ENCODE data around the gene RBM14.
"Not testable (repeated sequence)": the region's sequence is repeated elsewhere in the genome, so short reads cannot be mapped to it uniquely, and the experiment has no call there.

Gene RBM14

DNA sequence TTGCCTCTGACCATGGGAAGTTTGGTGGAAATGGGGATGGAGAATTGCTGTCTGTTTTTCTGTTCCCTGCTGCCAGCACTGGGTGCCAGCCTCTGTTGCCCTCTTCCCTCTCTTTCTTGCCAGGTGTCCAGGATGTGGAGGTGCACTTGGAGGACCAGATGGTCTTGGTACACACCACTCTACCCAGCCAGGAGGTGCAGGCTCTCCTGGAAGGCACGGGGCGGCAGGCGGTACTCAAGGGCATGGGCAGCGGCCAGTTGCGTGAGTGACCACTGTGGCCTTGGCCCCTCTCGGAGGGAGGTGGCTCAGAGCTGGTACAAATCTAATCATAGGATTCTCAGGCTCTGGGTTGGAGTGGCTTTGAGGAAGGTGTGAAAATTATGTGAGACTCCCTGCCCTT is 17.4 kb upstream of the RBM14 start:
- Histone ChIP-seq H3K4me3 (ENCODE audit: extremely low read depth, insufficient read depth, low read length, poor library complexity, severe bottlenecking) (no peak overlapping the region), H3K36me3 (ENCODE audit: control insufficient read depth, insufficient read depth, low read length) (peaks cover 36% of the 10 kb centered on the region), H3K27ac (ENCODE audit: low read depth, low read length, severe bottlenecking) (no peak overlapping the region), H3K4me1 (ENCODE audit: control insufficient read depth, insufficient read depth, low read length, poor library complexity, severe bottlenecking) (no peaks in the 10 kb centered on the region), H3K9me3 (ENCODE audit: control insufficient read depth, low read length) (no peaks in the 10 kb centered on the region)
- 95 to 98% methylated on average over 6 of the region's 6 CpGs for WGBS, 2 experiments (ENCODE audit: insufficient coverage in 2 of 2)

DNA sequence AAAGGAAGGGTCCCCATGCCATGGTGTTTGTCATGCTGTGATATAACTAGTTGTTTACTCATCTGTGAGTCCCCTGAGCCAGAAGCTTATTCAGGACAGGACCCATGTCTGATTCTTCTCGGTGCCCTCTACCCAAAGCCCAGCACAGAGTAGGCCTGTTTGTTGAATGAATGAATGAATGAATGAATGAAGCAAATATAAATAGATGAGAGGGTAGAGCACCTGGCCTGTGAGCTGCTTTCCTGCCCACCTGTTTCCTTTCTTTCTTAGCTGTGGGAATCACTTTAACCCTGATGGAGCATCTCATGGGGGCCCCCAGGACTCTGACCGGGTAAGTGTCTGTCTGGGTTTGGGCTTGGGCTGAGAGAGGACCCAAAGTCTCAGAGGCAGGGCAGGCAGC is 16.2 kb upstream of the RBM14 start:
- Histone ChIP-seq H3K4me1 (ENCODE audit: control insufficient read depth, insufficient read depth, low read length, poor library complexity, severe bottlenecking) (no peaks in the 10 kb centered on the region), H3K9me3 (ENCODE audit: control insufficient read depth, low read length) (no peaks in the 10 kb centered on the region), H3K4me3 (ENCODE audit: extremely low read depth, insufficient read depth, low read length, poor library complexity, severe bottlenecking) (no peak overlapping the region), H3K36me3 (ENCODE audit: control insufficient read depth, insufficient read depth, low read length) (peaks cover 48% of the 10 kb centered on the region), H3K27ac (ENCODE audit: low read depth, low read length, severe bottlenecking) (no peak overlapping the region)
- 93 to 100% methylated on average over 1 to 2 of the region's 2 CpGs for WGBS, 2 experiments (ENCODE audit: insufficient coverage in 2 of 2)

DNA sequence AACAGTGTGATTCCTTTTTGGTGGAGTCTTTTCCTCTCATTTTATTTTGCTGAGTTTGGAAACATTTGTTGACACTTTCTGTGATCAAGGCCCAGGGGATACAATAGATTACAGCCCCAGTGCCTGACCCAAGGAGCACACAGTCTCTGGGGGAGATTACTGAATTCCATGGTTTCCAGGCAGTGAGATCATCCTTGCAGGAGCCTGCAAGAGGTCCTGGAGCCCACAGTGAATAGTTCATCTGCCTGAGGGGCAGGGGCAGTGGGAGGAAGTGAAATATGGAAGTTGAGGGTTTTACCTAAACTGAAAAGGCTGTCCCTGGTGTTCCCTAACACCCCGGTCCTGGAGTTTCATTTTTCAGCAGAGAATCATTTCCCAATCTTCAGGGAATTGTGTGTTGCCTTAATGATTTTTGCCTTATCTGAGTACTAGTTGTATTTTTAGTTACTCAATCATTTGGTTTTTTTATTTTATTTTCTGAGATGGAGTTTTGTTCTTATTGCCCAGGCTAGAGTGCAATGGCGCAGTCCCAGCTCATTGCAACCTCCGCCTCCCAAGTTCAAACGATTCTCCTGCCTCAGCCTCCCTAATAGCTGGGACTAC is 15.7 kb upstream of the RBM14 start:
- H3K9me3 ChIP-seq (ENCODE audit: control insufficient read depth, low read length), result no peaks in the 10 kb centered on the region
- H3K36me3 ChIP-seq (ENCODE audit: control insufficient read depth, insufficient read depth, low read length), result peaks cover 50% of the 10 kb centered on the region
- no peaks in the 10 kb centered on the region for H3K4me1 ChIP-seq (ENCODE audit: control insufficient read depth, insufficient read depth, low read length, poor library complexity, severe bottlenecking)
- H3K27ac ChIP-seq (ENCODE audit: low read depth, low read length, severe bottlenecking), result no peak overlapping the region
- H3K4me3 ChIP-seq (ENCODE audit: extremely low read depth, insufficient read depth, low read length, poor library complexity, severe bottlenecking), result no peak overlapping the region
- 100% methylated on average over 4 of the region's 4 CpGs for WGBS, 2 experiments (ENCODE audit: insufficient coverage in 2 of 2)

DNA sequence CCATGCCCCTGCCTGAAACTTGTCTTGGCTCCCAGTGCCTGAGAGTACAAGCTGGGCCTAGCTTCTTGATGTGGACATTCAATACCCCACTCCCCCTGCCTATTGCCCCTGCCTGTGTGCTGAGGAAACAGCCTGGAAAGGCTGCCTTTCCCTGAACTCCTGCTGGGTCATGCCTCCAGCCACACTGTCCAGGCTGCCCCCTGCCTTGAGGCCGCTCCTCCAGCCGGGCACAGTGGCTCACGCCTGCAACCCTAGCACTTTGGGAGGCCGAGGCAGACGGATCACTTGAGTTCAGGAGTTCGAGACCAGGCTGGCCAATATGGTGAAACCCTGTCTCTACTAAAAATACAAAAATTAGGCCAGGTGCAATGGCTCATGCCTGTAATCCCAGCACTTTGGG is 13.4 kb upstream of the RBM14 start:
- Histone ChIP-seq H3K27ac (ENCODE audit: low read depth, low read length, severe bottlenecking) (no peak overlapping the region), H3K36me3 (ENCODE audit: control insufficient read depth, insufficient read depth, low read length) (peaks cover 60% of the 10 kb centered on the region), H3K4me1 (ENCODE audit: control insufficient read depth, insufficient read depth, low read length, poor library complexity, severe bottlenecking) (no peaks in the 10 kb centered on the region), H3K4me3 (ENCODE audit: extremely low read depth, insufficient read depth, low read length, poor library complexity, severe bottlenecking) (no peak overlapping the region), H3K9me3 (ENCODE audit: control insufficient read depth, low read length) (no peaks in the 10 kb centered on the region)
- WGBS, 2 experiments (ENCODE audit: insufficient coverage in 2 of 2), result 82 to 95% methylated on average over 6 of the region's 6 CpGs

DNA sequence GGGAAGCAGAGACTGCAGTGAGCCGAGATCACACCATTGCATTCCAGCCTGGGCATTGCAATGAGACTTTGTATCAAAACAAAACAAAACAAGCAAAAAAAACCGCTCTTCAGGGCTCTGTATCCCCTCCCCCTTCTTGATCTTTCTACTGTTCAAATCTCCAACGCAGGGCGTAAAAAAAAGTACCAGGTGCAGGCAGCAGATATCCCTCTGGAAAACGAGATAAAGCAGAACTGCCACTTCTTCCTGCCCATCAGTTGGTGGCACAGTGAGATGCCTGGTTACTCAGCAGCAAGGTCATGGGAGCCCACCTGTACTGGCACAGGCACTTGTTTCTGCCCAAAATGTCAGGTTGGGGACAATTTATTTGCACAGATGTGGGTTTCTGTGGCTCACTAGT is 12.3 kb upstream of the RBM14 start:
- 91 to 93% methylated on average over 4 to 5 of the region's 5 CpGs for WGBS, 2 experiments (ENCODE audit: insufficient coverage in 2 of 2)
- peaks cover 56% of the 10 kb centered on the region for H3K36me3 ChIP-seq (ENCODE audit: control insufficient read depth, insufficient read depth, low read length)
- H3K4me1 ChIP-seq (ENCODE audit: control insufficient read depth, insufficient read depth, low read length, poor library complexity, severe bottlenecking), result no peaks in the 10 kb centered on the region
- H3K4me3 ChIP-seq (ENCODE audit: extremely low read depth, insufficient read depth, low read length, poor library complexity, severe bottlenecking), result no peak overlapping the region
- no peaks in the 10 kb centered on the region for H3K9me3 ChIP-seq (ENCODE audit: control insufficient read depth, low read length)
- H3K27ac ChIP-seq (ENCODE audit: low read depth, low read length, severe bottlenecking), result no peak overlapping the region

DNA sequence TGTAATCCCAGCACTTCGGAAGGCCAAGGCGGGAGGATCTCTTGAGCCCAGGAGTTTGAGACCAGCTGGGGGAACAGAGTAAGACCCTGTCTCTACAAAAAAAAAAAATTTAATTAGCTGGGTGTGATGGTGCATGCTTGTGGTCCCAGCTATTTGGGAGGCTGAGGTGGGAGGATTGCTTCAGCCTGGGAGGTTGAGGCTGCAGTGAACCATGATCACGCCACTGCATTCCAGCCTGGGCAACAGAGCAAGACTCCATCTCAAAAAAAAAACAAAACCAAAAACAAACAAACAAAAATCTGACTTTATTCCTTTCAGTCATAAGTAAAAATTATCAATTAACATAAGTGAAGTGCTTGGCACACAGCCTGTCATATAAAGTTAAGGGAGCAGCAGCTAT is 9.8 kb upstream of the RBM14 start:
- not testable (repeated sequence) for H3K4me1 ChIP-seq (ENCODE audit: control insufficient read depth, insufficient read depth, low read length, poor library complexity, severe bottlenecking); H3K27ac ChIP-seq (ENCODE audit: low read depth, low read length, severe bottlenecking); H3K4me3 ChIP-seq (ENCODE audit: extremely low read depth, insufficient read depth, low read length, poor library complexity, severe bottlenecking); H3K9me3 ChIP-seq (ENCODE audit: control insufficient read depth, low read length)
- WGBS, 2 experiments (ENCODE audit: insufficient coverage in 2 of 2), result 100% methylated on average over 1 of the region's 3 CpGs; no CpG with 5 or more reads in 1 of the 2 experiments
- peaks cover 37% of the 10 kb centered on the region for H3K36me3 ChIP-seq (ENCODE audit: control insufficient read depth, insufficient read depth, low read length)

DNA sequence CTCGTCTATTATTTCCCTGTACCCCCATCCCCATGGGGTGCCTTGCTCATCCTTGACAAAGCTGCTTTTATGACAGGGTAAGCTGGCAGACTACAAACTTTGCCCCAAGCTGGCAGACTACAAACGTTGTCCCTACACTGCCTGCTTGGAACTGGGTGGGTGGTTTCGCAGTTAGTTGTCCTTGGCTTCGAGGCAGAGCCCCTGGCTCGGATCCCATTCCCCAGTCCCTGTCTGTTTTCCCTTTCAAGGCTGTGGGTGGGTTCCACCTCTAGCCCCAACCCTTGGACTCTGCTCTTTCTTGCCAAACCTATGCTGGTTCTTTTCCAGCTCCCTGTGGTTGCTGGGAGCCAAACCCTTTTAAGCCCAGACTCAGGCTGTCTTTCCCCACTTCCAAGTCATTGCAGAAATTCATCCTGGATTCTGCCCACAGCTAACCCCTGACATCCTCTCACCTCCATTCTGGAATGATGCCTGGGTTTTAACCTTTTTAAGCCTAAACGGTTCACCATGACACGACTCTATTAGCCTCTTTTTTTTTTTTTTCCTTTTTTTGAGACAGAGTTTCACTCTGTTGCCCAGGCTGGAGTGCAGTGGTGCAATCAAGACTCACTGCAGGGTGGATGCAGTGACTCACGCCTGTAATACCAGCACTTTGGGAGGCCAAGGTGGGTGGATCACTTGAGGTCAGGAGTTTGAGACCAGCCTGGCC is 9.2 kb upstream of the RBM14 start:
- Histone ChIP-seq H3K4me3 (ENCODE audit: extremely low read depth, insufficient read depth, low read length, poor library complexity, severe bottlenecking) (no peak overlapping the region), H3K4me1 (ENCODE audit: control insufficient read depth, insufficient read depth, low read length, poor library complexity, severe bottlenecking) (no peaks in the 10 kb centered on the region), H3K9me3 (ENCODE audit: control insufficient read depth, low read length) (peaks cover 5% of the 10 kb centered on the region), H3K36me3 (ENCODE audit: control insufficient read depth, insufficient read depth, low read length) (peaks cover 31% of the 10 kb centered on the region), H3K27ac (ENCODE audit: low read depth, low read length, severe bottlenecking) (no peak overlapping the region)
- 90 to 91% methylated on average over 7 to 8 of the region's 8 CpGs for WGBS, 2 experiments (ENCODE audit: insufficient coverage in 2 of 2)

DNA sequence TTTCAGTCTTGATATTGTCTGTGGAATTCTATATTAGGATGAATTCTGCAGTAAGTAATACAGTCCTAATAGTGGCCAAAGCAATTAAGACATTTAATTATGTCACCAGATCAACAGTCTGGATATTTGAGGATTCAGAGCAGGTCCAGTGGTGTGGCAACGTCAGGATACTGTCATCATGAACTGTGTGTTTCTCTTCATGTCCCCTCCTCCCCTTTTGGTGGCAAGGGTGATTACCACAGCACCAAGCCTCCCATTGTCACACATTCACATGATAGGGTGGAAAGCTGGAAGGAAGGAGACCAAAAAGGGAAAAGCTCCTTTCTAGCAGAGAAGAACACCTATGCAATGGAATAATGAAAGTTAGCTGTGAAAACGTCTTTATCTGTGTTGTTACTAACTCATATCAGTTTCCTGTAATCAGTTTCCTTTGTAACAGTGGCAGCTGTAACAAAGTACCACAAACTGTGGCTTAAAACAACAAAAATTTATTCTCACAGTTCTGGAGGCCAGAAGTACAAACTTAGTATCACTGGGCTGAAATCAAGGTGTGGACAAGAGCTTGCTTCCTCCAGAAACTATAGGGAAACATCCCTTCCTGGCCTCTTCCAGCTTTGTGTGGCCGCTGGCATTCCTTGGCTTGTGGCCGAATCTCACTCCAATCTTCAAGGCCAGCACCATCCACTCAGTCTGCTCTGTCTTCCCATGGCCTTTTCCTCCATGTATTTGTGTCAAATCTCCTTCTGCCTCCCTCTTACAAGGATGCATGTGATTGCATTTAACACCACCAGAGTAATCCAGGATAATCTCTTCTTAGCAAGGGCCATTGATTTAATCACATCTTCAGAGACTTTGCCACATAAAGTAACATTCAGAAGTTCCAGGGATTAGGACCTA is 6.5 kb upstream of the RBM14 start:
- Histone ChIP-seq H3K27ac (ENCODE audit: low read depth, low read length, severe bottlenecking) (no peak overlapping the region), H3K9me3 (ENCODE audit: control insufficient read depth, low read length) (peaks cover 5% of the 10 kb centered on the region), H3K36me3 (ENCODE audit: control insufficient read depth, insufficient read depth, low read length) (peaks cover 14% of the 10 kb centered on the region), H3K4me1 (ENCODE audit: control insufficient read depth, insufficient read depth, low read length, poor library complexity, severe bottlenecking) (no peaks in the 10 kb centered on the region), H3K4me3 (ENCODE audit: extremely low read depth, insufficient read depth, low read length, poor library complexity, severe bottlenecking) (no peak overlapping the region)
- 92 to 93% methylated on average over 2 to 3 of the region's 4 CpGs for whole genome bisulfite sequencing, 2 experiments (ENCODE audit: insufficient coverage in 2 of 2)

DNA sequence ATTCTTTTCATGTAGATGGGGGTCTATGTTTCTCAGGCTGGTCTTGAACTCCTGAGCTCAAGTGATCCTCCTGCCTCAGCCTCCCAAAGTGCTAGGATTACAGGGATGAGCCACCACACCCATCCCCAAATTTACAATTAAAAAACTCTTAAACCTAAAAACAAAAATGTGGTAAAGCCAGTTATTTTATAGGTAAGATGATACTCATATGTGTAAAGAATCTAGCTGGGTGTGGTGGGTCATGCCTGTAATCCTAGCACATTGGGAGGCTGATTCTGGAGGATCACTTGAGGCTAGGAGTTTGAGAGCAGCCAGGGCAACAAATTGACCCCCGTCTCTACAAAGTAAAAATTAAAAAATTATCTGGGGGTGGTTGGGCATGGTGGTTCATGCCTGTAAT is 4.0 kb upstream of the RBM14 start:
- Histone ChIP-seq H3K4me3 (ENCODE audit: extremely low read depth, insufficient read depth, low read length, poor library complexity, severe bottlenecking) (no peak overlapping the region), H3K36me3 (ENCODE audit: control insufficient read depth, insufficient read depth, low read length) (peaks cover 3% of the 10 kb centered on the region), H3K9me3 (ENCODE audit: control insufficient read depth, low read length) (peaks cover 5% of the 10 kb centered on the region), H3K4me1 (ENCODE audit: control insufficient read depth, insufficient read depth, low read length, poor library complexity, severe bottlenecking) (no peaks in the 10 kb centered on the region), H3K27ac (ENCODE audit: low read depth, low read length, severe bottlenecking) (no peak overlapping the region)
- 100% methylated on average over 1 of the region's 1 CpG for WGBS, 2 experiments (ENCODE audit: insufficient coverage in 2 of 2)

DNA sequence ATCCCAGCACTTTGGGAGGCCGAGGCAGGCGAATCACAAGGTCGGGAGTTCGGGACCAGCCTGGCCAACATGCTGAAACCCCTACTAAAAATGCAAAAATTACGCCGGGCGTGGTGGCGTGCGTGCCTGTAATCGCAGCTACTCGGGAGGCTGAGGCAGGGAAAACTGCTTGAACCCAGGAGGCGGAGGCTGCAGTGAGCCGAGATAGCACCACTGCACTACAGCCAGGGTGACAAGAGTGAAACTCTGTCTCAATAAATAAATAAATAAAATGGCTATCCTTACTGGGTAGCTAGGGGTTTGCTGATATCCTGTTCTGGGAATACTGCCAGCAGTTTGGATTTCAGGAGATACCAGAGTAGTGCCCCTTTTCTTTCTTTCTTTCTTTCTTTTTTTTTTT is 2.4 kb upstream of the RBM14 start:
- 98 to 99% methylated on average over 11 to 12 of the region's 13 CpGs for WGBS, 2 experiments (ENCODE audit: insufficient coverage in 2 of 2)
- no peak overlapping the region for H3K4me3 ChIP-seq (ENCODE audit: extremely low read depth, insufficient read depth, low read length, poor library complexity, severe bottlenecking)
- peaks cover 5% of the 10 kb centered on the region for H3K9me3 ChIP-seq (ENCODE audit: control insufficient read depth, low read length)
- H3K36me3 ChIP-seq (ENCODE audit: control insufficient read depth, insufficient read depth, low read length), result peaks cover 19% of the 10 kb centered on the region
- H3K4me1 ChIP-seq (ENCODE audit: control insufficient read depth, insufficient read depth, low read length, poor library complexity, severe bottlenecking), result no peaks in the 10 kb centered on the region
- no peak overlapping the region for H3K27ac ChIP-seq (ENCODE audit: low read depth, low read length, severe bottlenecking)

All from mesodermal cell (in vitro differentiated cells).